ENCODE data around the gene CCDC152.

GRCh38 chr5:42745856-42746255, 10.8 kb upstream of the CCDC152 start:
- no peak for TF ChIP-seq POLR2A (IDR thresholded peaks at IDR 0.05)
- TF ChIP-seq CTCF (IDR thresholded peaks at IDR 0.05) = no peak
- no peak for TF ChIP-seq POLR2AphosphoS5 (IDR thresholded peaks at IDR 0.05)
